H54 (cell line): ENCODE results near the gene EEA1.
"Not testable (repeated sequence)": the region's sequence is repeated elsewhere in the genome, so short reads cannot be mapped to it uniquely, and the experiment has no call there.

Experiments
- DNase-seq: peaks from one replicate; pipeline ENCODE4 v3.0.0; 2011; ENCODE audit warnings: low spot score, mixed read lengths; ENCODE audit not compliant: insufficient read length
- FAIRE-seq: peaks from 3 replicates; lab custom pipeline; 2011; peaks lifted over from hg19 to GRCh38; lab: Jason Lieb, UNC
- POLR2A ChIP-seq: IDR thresholded peaks from 2 replicates; pipeline ENCODE4 v1.6.1; 2011; ENCODE audit warnings: low read depth, mild to moderate bottlenecking, low read length

Gene EEA1

GRCh38 chr12:92756898-92757596, 172.0 kb downstream of the EEA1 start:
- DNase-seq (no peak), FAIRE-seq (no peak)
- no peak for TF ChIP-seq POLR2A

GRCh38 chr12:92753976-92754885, 174.9 kb downstream of the EEA1 start:
- no peak for DNase-seq
- TF ChIP-seq POLR2A = no peak
- no peak for FAIRE-seq

GRCh38 chr12:92749691-92750090, 179.4 kb downstream of the EEA1 start:
- not testable (repeated sequence) for DNase-seq, FAIRE-seq

DNA sequence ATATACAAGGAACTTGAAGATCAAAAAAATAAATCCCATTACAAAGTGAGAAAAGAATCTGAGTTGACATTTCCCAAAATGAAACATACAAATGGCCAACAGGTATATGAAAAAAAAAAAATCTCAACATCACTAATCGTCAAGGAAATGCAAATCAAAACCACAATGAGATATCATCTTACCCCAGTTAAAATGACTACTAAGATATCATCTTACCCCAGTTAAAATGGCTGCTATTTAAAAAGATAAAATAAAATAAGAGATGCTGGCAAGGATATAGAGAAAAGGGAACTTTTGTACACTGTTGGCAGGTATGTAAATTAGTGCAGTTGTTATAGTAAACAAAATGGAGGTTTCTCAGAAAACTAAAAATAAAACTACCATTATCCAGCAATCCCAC, 181.9 kb downstream of the EEA1 start:
- DNase-seq (no peak), FAIRE-seq (no peak)
- no peak for TF ChIP-seq POLR2A

DNA sequence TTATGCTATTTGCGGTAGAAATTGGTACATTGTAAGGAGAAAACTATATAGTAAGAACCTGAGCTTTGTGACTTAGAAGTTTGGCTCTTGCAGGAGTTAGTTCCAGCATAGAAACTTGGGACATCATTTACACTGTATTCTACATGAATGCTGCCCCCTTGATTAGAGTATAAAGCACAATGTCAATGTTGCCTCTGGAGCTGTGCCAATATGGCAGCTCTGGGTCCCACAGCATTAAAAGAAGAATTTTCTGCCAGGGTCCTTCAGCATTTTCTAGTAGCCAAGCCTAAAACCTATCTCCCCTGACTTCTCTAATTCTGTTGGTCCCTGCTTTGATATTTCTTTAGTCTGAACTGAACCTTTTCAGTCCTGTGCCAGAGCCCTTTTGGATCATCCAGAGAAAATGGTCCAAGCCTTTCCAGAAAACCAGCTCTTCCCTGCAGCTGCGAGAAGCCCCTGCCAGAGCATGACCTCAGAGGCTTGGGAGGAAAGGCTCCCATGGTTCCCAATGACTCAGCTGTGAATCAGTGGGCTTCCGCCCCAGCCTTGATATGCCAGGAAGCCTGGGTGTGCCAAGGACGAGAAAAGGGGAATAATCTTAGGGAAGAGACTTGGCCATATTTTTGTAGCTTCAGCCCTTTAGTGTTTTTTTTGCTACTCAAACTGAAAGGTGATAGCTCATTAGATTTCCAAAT, 183.1 kb downstream of the EEA1 start:
- peak; percentile 97 for FAIRE-seq
- DNase-seq = peak; percentile 78
- TF ChIP-seq POLR2A = no peak

- no peak for TF ChIP-seq POLR2A
- FAIRE-seq (no peak), DNase-seq (no peak)
Measured at GRCh38 chr12:92743026-92743425, 186.1 kb downstream of the EEA1 start.

GRCh38 chr12:92740411-92740810, 188.7 kb downstream of the EEA1 start:
- no peak for DNase-seq
- TF ChIP-seq POLR2A = no peak
- FAIRE-seq = no peak

- no peak for FAIRE-seq
- no peak for TF ChIP-seq POLR2A
Measured at GRCh38 chr12:92739113-92739512, 190.0 kb downstream of the EEA1 start.

DNA sequence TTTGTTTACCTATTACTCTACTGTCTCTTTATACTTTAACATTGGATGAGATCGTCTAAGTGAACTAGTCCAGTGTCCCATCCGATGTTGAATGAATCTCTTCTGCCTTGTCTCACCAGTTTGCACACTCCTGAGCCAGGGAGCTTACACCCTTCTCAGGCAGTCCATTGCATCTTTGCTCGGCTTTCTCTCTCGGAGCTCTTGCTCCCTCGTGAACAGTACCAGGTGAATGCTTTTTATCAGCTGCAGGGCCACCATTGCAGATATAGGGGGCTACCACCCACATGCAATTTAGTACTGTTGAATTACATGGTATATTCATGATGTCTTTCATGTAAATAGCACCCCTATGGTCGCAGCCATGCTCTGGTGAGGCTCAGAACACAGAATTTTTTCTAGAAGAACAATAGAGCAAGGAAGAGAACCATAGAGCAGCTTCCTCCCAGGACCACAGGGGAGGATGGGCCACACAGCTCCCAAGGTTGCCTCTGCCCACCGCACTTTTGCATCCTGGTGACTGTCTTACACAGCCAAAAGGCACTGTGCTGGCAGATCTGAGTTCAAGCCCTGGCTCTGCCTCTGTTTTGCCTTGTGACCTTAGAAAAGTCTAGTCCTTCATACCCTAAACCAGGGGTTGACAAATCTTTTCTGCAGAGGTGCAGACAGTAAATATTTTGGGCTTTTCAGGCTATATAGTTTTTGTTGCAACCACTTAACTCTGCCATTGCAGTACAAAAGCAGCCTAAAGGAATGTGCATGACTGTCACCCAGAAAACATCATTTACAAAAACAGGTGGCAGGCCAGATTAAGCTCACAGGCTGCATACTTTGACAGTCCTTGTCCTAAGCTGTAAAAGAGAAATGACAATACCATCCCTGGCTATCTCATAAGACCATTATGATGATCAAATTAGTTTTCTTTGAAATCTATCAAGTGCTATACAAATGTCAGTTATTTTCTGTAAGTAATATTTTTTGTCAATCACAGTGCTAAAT, 190.9 kb downstream of the EEA1 start:
- FAIRE-seq (no peak), DNase-seq (no peak)
- no peak for TF ChIP-seq POLR2A

More at GRCh38 chr12:92739113-92739512, 190.0 kb downstream of the EEA1 start:
- DNase-seq = no peak

DNA sequence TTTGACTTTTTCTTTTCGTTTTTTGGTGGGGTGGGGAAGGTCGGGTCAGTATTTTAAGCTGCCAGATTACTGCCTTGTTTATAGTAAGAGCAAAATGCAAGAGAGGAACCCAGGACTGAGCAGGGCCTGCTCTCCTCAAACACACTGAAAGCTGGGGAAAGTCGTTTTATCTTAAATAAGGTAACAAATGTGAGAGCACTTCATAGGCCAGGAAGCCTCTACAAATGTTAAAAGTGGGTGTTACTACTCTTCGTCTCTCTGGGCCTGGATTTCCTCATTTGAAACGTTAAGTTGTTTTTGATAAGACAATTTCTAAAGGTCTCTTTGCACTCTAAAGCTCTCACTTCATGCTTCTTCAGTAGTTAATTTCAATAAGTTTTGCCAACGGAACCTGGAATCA, 192.5 kb downstream of the EEA1 start:
- DNase-seq = no peak
- no peak for FAIRE-seq
- no peak for TF ChIP-seq POLR2A

GRCh38 chr12:92735131-92735721, 193.9 kb downstream of the EEA1 start:
- TF ChIP-seq POLR2A = no peak

DNA sequence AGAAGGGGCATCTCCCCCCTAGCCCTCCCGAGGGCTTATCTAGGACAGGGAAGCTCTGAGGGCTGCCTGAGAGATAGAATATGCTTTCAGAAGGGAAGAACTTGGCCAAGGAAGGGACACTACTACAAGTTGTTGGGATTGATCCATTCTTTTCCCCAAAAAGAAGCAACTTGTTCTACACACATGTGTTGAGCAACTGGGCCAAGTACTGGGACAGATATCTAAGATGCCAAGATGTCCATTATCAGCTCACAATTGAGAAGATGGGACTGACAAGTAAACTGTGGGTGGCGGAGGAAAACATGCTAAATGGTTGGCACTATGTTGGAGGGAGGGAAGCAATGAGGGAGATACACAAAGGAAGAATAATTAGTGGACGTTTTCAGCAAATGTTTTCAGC, 195.4 kb downstream of the EEA1 start:
- TF ChIP-seq POLR2A = no peak
- FAIRE-seq (no peak), DNase-seq (no peak)

More at GRCh38 chr12:92735131-92735721, 193.9 kb downstream of the EEA1 start:
- FAIRE-seq = no peak
- no peak for DNase-seq
